Keratinocyte (primary cell): ENCODE measurements around the gene IFNGR1. TPM values are rescaled to one million over a fixed set of nuclear protein-coding genes. Genes with fewer than 3 reads are reported as not detected.

Source experiments
- DNase-seq: peaks from one replicate; pipeline ENCODE4 v3.0.0-alpha.2; 2011; ENCODE audit warnings: low read depth, missing footprints, low spot score
- FAIRE-seq: peaks from 2 replicates; lab custom pipeline; 2011; peaks lifted over from hg19 to GRCh38; lab: Jason Lieb, UNC
- H2AFZ ChIP-seq: 2 replicates; pipeline ENCODE4 v1.6.0; 2012; ENCODE audit warnings: low read length, control low read depth, inconsistent platforms; ENCODE audit not compliant: control insufficient read depth
- H3K27ac ChIP-seq: 2 replicates; pipeline ENCODE4 v1.5.1; 2011; ENCODE audit warnings: low read length; ENCODE audit not compliant: control insufficient read depth, insufficient read depth
- H3K27me3 ChIP-seq: 3 replicates; pipeline ENCODE4 v1.6.0; 2011; ENCODE audit warnings: low read length; ENCODE audit not compliant: control insufficient read depth, insufficient read depth; ENCODE audit errors: extremely low read depth
- H3K36me3 ChIP-seq, 2 experiments: 2 replicates in 1 of 2; 3 replicates in 1 of 2; pipeline ENCODE4 v1.5.1; 2011; ENCODE audit warnings: low read length in 2 of 2, mild to moderate bottlenecking in 1 of 2; ENCODE audit not compliant: control insufficient read depth in 2 of 2, insufficient read depth in 2 of 2; ENCODE audit errors: extremely low read depth in 1 of 2
- H3K4me1 ChIP-seq: 3 replicates; pipeline ENCODE4 v1.5.1; 2011; ENCODE audit warnings: low read length; ENCODE audit not compliant: control insufficient read depth, insufficient read depth; ENCODE audit errors: extremely low read depth
- H3K4me2 ChIP-seq: 3 replicates; pipeline ENCODE4 v1.6.0; 2011; ENCODE audit warnings: low read depth, low read length; ENCODE audit not compliant: control insufficient read depth, insufficient read depth; ENCODE audit errors: extremely low read depth
- H3K4me3 ChIP-seq, 3 experiments: fragments of 200-600 bp in 1 of 3; sonication (generic) in 1 of 3; 2 replicates in 2 of 3; 3 replicates in 1 of 3; pipeline ENCODE4 v1.5.1; 2011 to 2016; ENCODE audit warnings: low read length in 3 of 3, mild to moderate bottlenecking in 3 of 3, control low read depth in 2 of 3, inconsistent platforms in 1 of 3, low read depth in 1 of 3, mixed read lengths in 1 of 3, mixed run types in 1 of 3, moderate library complexity in 1 of 3; ENCODE audit not compliant: control insufficient read depth in 2 of 3, insufficient read depth in 2 of 3; ENCODE audit errors: extremely low read depth in 1 of 3
- H3K79me2 ChIP-seq: 2 replicates; pipeline ENCODE4 v1.6.0; 2012; ENCODE audit warnings: low read length; ENCODE audit not compliant: control insufficient read depth, insufficient read depth
- H3K9ac ChIP-seq: 3 replicates; pipeline ENCODE4 v1.6.0; 2011; ENCODE audit warnings: low read length; ENCODE audit not compliant: control insufficient read depth, insufficient read depth; ENCODE audit errors: extremely low read depth
- H3K9me1 ChIP-seq: 3 replicates; pipeline ENCODE4 v1.6.0; 2011; ENCODE audit warnings: low read length; ENCODE audit not compliant: control insufficient read depth, insufficient read depth; ENCODE audit errors: extremely low read depth
- H3K9me3 ChIP-seq: 2 replicates; pipeline ENCODE4 v1.5.1; 2012; ENCODE audit warnings: low read depth, low read length; ENCODE audit not compliant: control insufficient read depth
- H4K20me1 ChIP-seq: 3 replicates; pipeline ENCODE4 v1.6.0; 2011; ENCODE audit warnings: low read length; ENCODE audit not compliant: control insufficient read depth, insufficient read depth; ENCODE audit errors: extremely low read depth
- CTCF ChIP-seq, 3 experiments: IDR thresholded peaks in 1 of 3; conservative IDR thresholded peaks in 1 of 3; optimal IDR thresholded peaks in 1 of 3; 2 replicates in 2 of 3; 3 replicates in 1 of 3; pipeline versions ENCODE3 to v1.5.1; 2011; ENCODE audit warnings: low read length in 3 of 3, mild to moderate bottlenecking in 3 of 3, moderate library complexity in 2 of 3, control low read depth in 1 of 3, inconsistent platforms in 1 of 3; ENCODE audit not compliant: insufficient read depth in 2 of 3; ENCODE audit errors: extremely low read depth in 1 of 3
- EZH2 ChIP-seq: IDR thresholded peaks from one replicate; pipeline ENCODE4 v1.6.1; 2012; ENCODE audit warnings: inconsistent platforms, mild to moderate bottlenecking, low read length, moderate library complexity
- dilution Hi-C: fragments of 300-500 bp; cut with MboI; formaldehyde crosslinking; loops from one replicate; pipeline ENCODE4 v1.7.0; 2020; ENCODE audit warnings: low sequenced_read_pairs; ENCODE audit not compliant: extremely low pct_ligation_motif_present
- polyA plus RNA-seq, 5 experiments: library from polyadenylated mRNA; depleted of rRNA in 3 of 5; stranded (reverse) in 3 of 5; stranded (forward) in 1 of 5; unstranded in 1 of 5; fragments of >200 nt; gene quantifications; 1 replicate in 1 of 5; 2 replicates in 3 of 5; 3 replicates in 1 of 5; pipeline versions ENCODE4 v1.2.1 to v1.2.3, GENCODE V29; 2011 to 2012; ENCODE audit warnings: missing spikeins in 2 of 5, low read depth in 1 of 5, low replicate concordance in 1 of 5

IFNGR1 gene
- polyA plus RNA-seq, 1 donor (not counting 4 experiments of a cell fraction or from before 2014, with no cell fraction given), result 109 TPM

- Histone ChIP-seq H2AFZ (no peak overlapping the region), H3K9me1 (no peaks in the 10 kb centered on the region), H3K4me1 (peaks cover 23% of the 10 kb centered on the region), H3K4me3 (no peak overlapping the region), H3K27me3 (no peaks in the 10 kb centered on the region), H3K36me3 (no peaks in the 10 kb centered on the region), H3K79me2 (no peaks in the 10 kb centered on the region), H3K9ac (no peak overlapping the region), H4K20me1 (no peaks in the 10 kb centered on the region), H3K9me3 (no peaks in the 10 kb centered on the region), H3K4me2 (no peak overlapping the region), H3K27ac (no peak overlapping the region)
- dilution Hi-C loops, result no loop called here
- TF ChIP-seq CTCF (optimal IDR thresholded peaks at IDR 0.05 in 1 of 3, IDR thresholded peaks at IDR 0.05 in 1 of 3, conservative IDR thresholded peaks at IDR 0.05 in 1 of 3; ENCODE audit: extremely low read depth in 1 of 3, insufficient read depth in 2 of 3, low read length in 3 of 3) (no peak), EZH2 (no peak)
- no peak for DNase-seq
- FAIRE-seq, result no peak
Observed at GRCh38 chr6:137231895-137232294, 12.7 kb upstream of the IFNGR1 start.

GRCh38 chr6:137230956-137231555, 11.9 kb upstream of the IFNGR1 start:
- Histone ChIP-seq H3K9me1 (no peaks in the 10 kb centered on the region), H3K79me2 (no peaks in the 10 kb centered on the region), H3K27me3 (no peaks in the 10 kb centered on the region), H3K9ac (no peak overlapping the region), H3K4me2 (no peak overlapping the region), H3K36me3 (no peaks in the 10 kb centered on the region), H2AFZ (no peak overlapping the region), H3K4me1 (peaks cover 17% of the 10 kb centered on the region), H3K4me3 (no peak overlapping the region), H3K27ac (no peak overlapping the region), H4K20me1 (no peaks in the 10 kb centered on the region), H3K9me3 (no peaks in the 10 kb centered on the region)
- FAIRE-seq (no peak), DNase-seq (no peak)
- dilution Hi-C loops, result no loop called here
- TF ChIP-seq CTCF (optimal IDR thresholded peaks at IDR 0.05 in 1 of 3, IDR thresholded peaks at IDR 0.05 in 1 of 3, conservative IDR thresholded peaks at IDR 0.05 in 1 of 3; ENCODE audit: extremely low read depth in 1 of 3, insufficient read depth in 2 of 3, low read length in 3 of 3), result no peak
